GM12878 (cell line): ENCODE data around the gene SAMD1. TPM values are rescaled to one million over a fixed set of nuclear protein-coding genes. Genes with fewer than 3 reads are reported as not detected.

Experiments
- ATAC-seq: fragments of 200-7000 bp; cut with Tn5 transposase; 3 replicates; pipeline ENCODE4 v1.9.1; 2020; ENCODE audit warnings: mild to moderate bottlenecking, moderate library complexity
- BruUV-seq: library from RNA; stranded (reverse); fragments of 400-500 nt; replicated peaks from 2 replicates; lab custom pipeline; 2021; lab: Mats Ljungman, UMichigan
- CTCF ChIA-PET: fragments of 300-600 bp; sonication (Branson Sonifier 250); formaldehyde crosslinking; extraction: SDS; loops from one replicate; lab custom pipeline; 2021; ENCODE audit warnings: inconsistent platforms; lab: Yijun Ruan, JAX
- POLR2A ChIA-PET: fragments of 350-600 bp; formaldehyde crosslinking; extraction: SDS; loops from one replicate; lab custom pipeline; 2021; ENCODE audit warnings: inconsistent platforms; lab: Charles Lee
- RAD21 ChIA-PET: fragments of 300-600 bp; sonication (Branson Sonifier 250); formaldehyde crosslinking; loops from one replicate; lab custom pipeline; 2023; ENCODE audit warnings: antibody characterized with exemption; ENCODE audit not compliant: unreplicated experiment; lab: Charles Lee
- SMC1A ChIA-PET: fragments of 300-600 bp; sonication (Branson Sonifier 250); formaldehyde crosslinking; loops from one replicate; lab custom pipeline; 2023; ENCODE audit not compliant: unreplicated experiment, uncharacterized antibody; lab: Charles Lee
- DNase-seq: peaks from one replicate; pipeline ENCODE4 v3.0.0-alpha.2; 2011; ENCODE audit warnings: low read depth, low spot score
- FAIRE-seq: peaks from 3 replicates; lab custom pipeline; 2011; peaks lifted over from hg19 to GRCh38; lab: Jason Lieb, UNC
- H2AFZ ChIP-seq: 2 replicates; pipeline ENCODE4 v1.6.0; 2011; ENCODE audit warnings: low read depth, low read length, control low read depth; ENCODE audit not compliant: control insufficient read depth
- H3K27ac ChIP-seq: 2 replicates; pipeline ENCODE4 v1.5.1; 2011; ENCODE audit warnings: control low read depth; ENCODE audit not compliant: control insufficient read depth, insufficient read depth
- H3K27me3 ChIP-seq, 2 experiments: replicated peaks in 1 of 2; 2 replicates each; pipeline versions ENCODE4 v1.6.0 to v1.6.1; 2011; ENCODE audit warnings: low read length in 1 of 2; ENCODE audit not compliant: control insufficient read depth in 2 of 2, insufficient read depth in 2 of 2
- H3K36me3 ChIP-seq, 2 experiments: 2 replicates each; pipeline ENCODE4 v1.5.1; 2011; ENCODE audit warnings: low read length in 1 of 2; ENCODE audit not compliant: control insufficient read depth in 2 of 2, insufficient read depth in 2 of 2
- H3K4me1 ChIP-seq: 2 replicates; pipeline ENCODE4 v1.6.1; 2011; ENCODE audit warnings: mild to moderate bottlenecking, low read length, moderate library complexity, mixed read lengths; ENCODE audit not compliant: control insufficient read depth, insufficient read depth
- H3K4me2 ChIP-seq: 2 replicates; pipeline ENCODE4 v1.6.0; 2011; ENCODE audit warnings: control low read depth; ENCODE audit not compliant: control insufficient read depth, insufficient read depth
- H3K4me3 ChIP-seq: fragments of 200-600 bp; sonication (generic); 2 replicates; pipeline ENCODE4 v1.5.1; 2016
- H3K79me2 ChIP-seq: 2 replicates; pipeline ENCODE4 v1.6.0; 2011; ENCODE audit warnings: low read length; ENCODE audit not compliant: control insufficient read depth, insufficient read depth
- H3K9ac ChIP-seq: 2 replicates; pipeline ENCODE4 v1.8.0; 2011; ENCODE audit warnings: low read length, control low read depth, mixed read lengths; ENCODE audit not compliant: control insufficient read depth, insufficient read depth
- H3K9me3 ChIP-seq: replicated peaks from 3 replicates; pipeline ENCODE4 v1.5.1; 2011; ENCODE audit warnings: mild to moderate bottlenecking, low read length; ENCODE audit not compliant: control insufficient read depth, insufficient read depth
- H4K20me1 ChIP-seq: 2 replicates; pipeline ENCODE4 v1.6.0; 2011; ENCODE audit not compliant: control insufficient read depth, insufficient read depth
- BHLHE40 ChIP-seq, 2 experiments: fragments of 450-650 bp in 1 of 2; IDR thresholded peaks; 2 replicates each; pipeline ENCODE4 v1.6.1; 2011 to 2017; ENCODE audit warnings: low read depth in 2 of 2, borderline replicate concordance in 1 of 2, improper control_type of control experiment in 1 of 2, low read length in 1 of 2, mild to moderate bottlenecking in 1 of 2
- KDM1A ChIP-seq: fragments of 200-600 bp; sonication (generic); IDR thresholded peaks from 2 replicates; pipeline ENCODE4 v1.6.1; 2016; ENCODE audit warnings: borderline replicate concordance
- RAD51 ChIP-seq: fragments of 450-650 bp; IDR thresholded peaks from 2 replicates; pipeline ENCODE4 v1.6.1; 2016; ENCODE audit warnings: moderate library complexity, mild to moderate bottlenecking, inconsistent platforms
- WGBS: methylation state at CpG from one replicate; pipeline ENCODE4 v1.1.6; 2016; ENCODE audit warnings: low lambda C conversion rate; ENCODE audit not compliant: insufficient replicate concordance, insufficient coverage; ENCODE audit errors: missing lambda C conversion rate; 5-methylcytosine and 5-hydroxymethylcytosine counted together
- in situ Hi-C: fragments of 300-500 bp; cut with MboI; formaldehyde crosslinking; loops from 9 replicates; pipeline ENCODE4 v1.14.3; 2018; ENCODE audit warnings: mixed read lengths
- intact Hi-C: fragments of 100-400 bp; cut with micrococcal nuclease; formaldehyde crosslinking; loops from one replicate; pipeline ENCODE4 v1.14.2; 2022; ENCODE audit not compliant: unreplicated experiment
- polyA plus RNA-seq, 11 experiments: library from polyadenylated mRNA; depleted of rRNA in 4 of 11; unstranded in 6 of 11; stranded (reverse) in 5 of 11; fragments of >200 nt; fragmentation: Nextera tagmentation in 4 of 11; fragmentation: Illumina TruSeq in 1 of 11; extraction: Ambion mirVana in 4 of 11; extraction: Trizol in 1 of 11; gene quantifications; 1 replicate in 1 of 11; 2 replicates in 10 of 11; pipeline versions ENCODE4 v1.2.1 to v1.2.3, GENCODE V29; 2011 to 2016; ENCODE audit warnings: inconsistent platforms in 2 of 11, missing spikeins in 2 of 11, low read depth in 1 of 11
- total RNA-seq, 4 experiments: library from RNA; depleted of rRNA in 3 of 4; stranded (reverse); fragments of >200 nt in 3 of 4; fragmentation: Illumina TruSeq in 1 of 4; extraction: Trizol in 1 of 4; gene quantifications; 2 replicates each; pipeline versions ENCODE4 v1.2.1 to v1.2.3, GENCODE V29; 2013 to 2021

Gene SAMD1
- total and polyA plus RNA-seq, 10 of the 15 experiments (the other 5 are each of a cell fraction or from before 2014, with no cell fraction given): 3.0 to 71.7 (median 19.3) TPM

GRCh38 chr19:14073261-14073924 lies 17.2 kb downstream of the SAMD1 start (continued):
- no peak for TF ChIP-seq KDM1A

DNA sequence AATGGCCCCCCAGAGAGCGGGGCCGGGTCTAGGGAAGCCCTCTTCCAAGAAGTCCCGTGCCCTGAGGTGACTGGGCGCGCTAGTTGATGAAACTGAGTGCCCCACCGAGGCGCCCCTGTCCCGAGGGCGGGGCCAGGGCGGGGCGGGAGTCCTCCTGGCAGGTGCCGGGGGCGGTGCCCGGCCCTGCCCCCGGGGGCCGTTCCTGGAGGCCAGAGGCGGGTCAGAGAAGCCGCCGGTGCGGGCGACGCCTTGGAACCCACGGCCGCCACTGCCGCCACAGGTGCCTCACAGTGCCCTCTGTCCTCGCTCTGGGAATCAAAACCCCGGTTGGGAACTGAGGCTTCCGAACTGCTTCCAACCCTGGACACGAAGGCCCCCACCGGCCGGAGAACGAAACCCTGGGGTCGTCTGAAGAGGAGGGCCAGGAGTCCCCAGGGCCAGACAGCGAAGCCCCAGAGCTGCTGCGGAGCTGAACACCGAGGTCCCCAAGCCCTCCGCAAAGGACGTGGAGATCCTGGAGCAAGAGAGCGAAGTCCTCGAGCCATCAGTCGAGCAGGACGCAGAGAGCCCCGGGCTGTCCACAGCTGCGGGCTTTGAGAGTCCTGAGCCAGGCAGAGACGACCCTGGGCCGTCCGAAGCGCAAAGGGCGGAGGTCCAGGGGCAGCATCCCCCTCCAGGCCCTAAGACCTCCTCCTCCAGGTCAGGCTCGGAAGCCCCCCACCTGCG lies 17.9 kb downstream of the SAMD1 start, which contains the start of gene MISP3:
TSS of gene MISP3 (plus strand) at position 252 of the 726 bp plus-strand sequence. CDS start 524 bp downstream, outside the sequence.
- TF ChIP-seq BHLHE40 (IDR thresholded peaks at IDR 0.05; ENCODE audit: borderline replicate concordance in 1 of 2, low read depth in 2 of 2, low read length in 1 of 2) (peak; percentile 74 to 94), RAD51 (no peak)
- TF ChIP-seq, all 136 proteins: peak for 1
- Histone ChIP-seq H3K9ac (peak within 1 kb of the TSS; percentile 13; the same call in 1 of the 2 replicates), H3K27me3 (no peaks in the 10 kb centered on the region), H2AFZ (peak within 1 kb of the TSS; percentile 87), H3K4me2 (peak within 1 kb of the TSS; percentile 100), H3K36me3 (no peaks in the 10 kb centered on the region), H3K4me3 (peak within 1 kb of the TSS; percentile 81), H3K4me1 (peaks cover 19% of the 10 kb centered on the region), H4K20me1 (no peaks in the 10 kb centered on the region), H3K79me2 (no peaks in the 10 kb centered on the region), H3K9me3 (no peaks in the 10 kb centered on the region), H3K27ac (no peak within 1 kb of the TSS)
- BruUV-seq: no TSS peak
- intact Hi-C loops (loop anchor here (5.0 kb wide), 1 partner anchor 275 kb away; no protein-coding TSS in a partner anchor), in situ Hi-C loops (loop anchor here (5.0 to 25.0 kb wide), 3 partner anchors 190 to 785 kb away; no protein-coding TSS in a partner anchor)
- ChIA-PET CTCF (interaction anchor here (0.6 to 6.7 kb wide), 17 partner anchors 10 to 211 kb away, joined by 3 to 152 read pairs (median 10); partner anchors contain the start of genes ASF1B, IL27RA and NANOS3), POLR2A (interaction anchor here (0.5 to 1.7 kb wide), 6 partner anchors 8 to 191 kb away, joined by 3 to 5 read pairs (median 4); no protein-coding TSS in a partner anchor), RAD21 (interaction anchor here (0.7 to 3.1 kb wide), 12 partner anchors 8 to 210 kb away, joined by 3 to 40 read pairs (median 9); partner anchors contain the start of genes ASF1B and IL27RA), SMC1A (interaction anchor here (0.6 to 5.4 kb wide), 7 partner anchors 13 to 193 kb away, joined by 3 to 47 read pairs (median 6); partner anchors contain the start of gene NANOS3)
- 3% methylated on average over 38 of the region's 51 CpGs for WGBS
- FAIRE-seq (no peak), ATAC-seq (peak; percentile 63), DNase-seq (no peak)
